CD4-positive, alpha-beta T cell treated with Interleukin-15 for 4 hours (primary cell): ENCODE measurements around the gene ZSWIM1.
"Not testable (repeated sequence)": the region's sequence is repeated elsewhere in the genome, so short reads cannot be mapped to it uniquely, and the experiment has no call there.

Experiments
- DNase-seq: peaks from one replicate; pipeline ENCODE4 v3.0.0-alpha.2; 2020; ENCODE audit warnings: low spot score

Gene ZSWIM1

GRCh38 chr20:45857114-45857881 is 23.7 kb upstream of the ZSWIM1 start, which contains the start of the genes ACOT8 and ZSWIM3:
TSS of gene ACOT8 (minus strand) at chr20:45857392. CDS start at chr20:45857315, 77 bp downstream.
TSS of gene ZSWIM3 (plus strand) at chr20:45857614. CDS start at chr20:45857826, 212 bp downstream.
- DNase-seq: peak; percentile 100

- DNase-seq: peak; percentile 22
These were observed 23.2 kb upstream of the ZSWIM1 start for GRCh38 chr20:45857882-45858216.

DNA sequence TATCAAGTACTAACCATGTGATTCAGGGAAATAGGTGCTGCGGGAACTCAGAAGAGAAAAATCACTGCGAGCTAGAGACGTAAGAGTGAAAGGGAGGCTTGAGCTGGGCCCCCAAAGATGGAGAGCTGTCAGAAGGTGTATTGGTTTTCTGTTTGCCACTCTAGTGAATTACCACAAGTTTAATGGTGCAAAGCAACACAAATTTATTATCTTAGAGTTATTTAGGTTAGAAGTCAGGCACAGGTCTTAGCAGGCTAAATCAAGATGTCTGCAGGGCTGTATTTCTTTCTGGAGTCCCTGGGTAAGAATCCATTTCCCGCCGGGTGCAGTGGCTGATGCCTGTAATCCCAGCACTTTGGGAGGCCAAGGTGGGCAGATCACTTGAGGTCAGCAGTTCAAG is 21.1 kb upstream of the ZSWIM1 start:
- DNase-seq: no peak

DNA sequence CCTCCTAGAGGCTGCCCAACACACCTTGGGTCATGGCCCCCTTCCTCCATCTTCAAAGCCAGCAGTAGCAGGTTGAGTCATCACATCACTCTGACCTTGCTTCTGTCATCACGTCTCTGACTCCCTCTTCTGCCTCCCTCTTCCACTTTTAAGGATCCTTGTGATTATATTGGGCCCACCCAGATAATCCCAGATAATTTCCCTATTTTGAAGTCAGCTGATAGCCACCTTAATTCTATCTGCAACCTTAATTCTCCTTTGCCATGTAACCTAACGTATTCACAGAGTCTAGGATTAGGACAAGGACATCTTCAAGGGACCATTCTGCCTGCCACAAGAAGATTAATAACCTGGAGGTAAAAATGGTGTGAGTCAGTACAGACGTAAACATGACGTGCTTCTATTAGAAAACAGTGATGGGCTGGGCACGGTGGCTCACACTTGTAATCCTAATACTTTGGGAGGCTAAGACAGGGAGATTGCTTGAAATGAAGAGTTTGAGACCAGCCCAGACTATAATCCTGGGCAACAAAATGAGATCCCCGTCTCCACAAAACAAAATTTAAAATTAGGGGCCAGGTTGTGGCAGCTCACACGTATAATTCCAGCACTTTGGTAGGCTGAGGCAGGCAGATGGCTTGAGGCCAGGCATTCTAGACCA is 20.3 kb upstream of the ZSWIM1 start:
- DNase-seq: no peak

GRCh38 chr20:45861221-45862075 is 19.6 kb upstream of the ZSWIM1 start:
- DNase-seq: no peak

DNA sequence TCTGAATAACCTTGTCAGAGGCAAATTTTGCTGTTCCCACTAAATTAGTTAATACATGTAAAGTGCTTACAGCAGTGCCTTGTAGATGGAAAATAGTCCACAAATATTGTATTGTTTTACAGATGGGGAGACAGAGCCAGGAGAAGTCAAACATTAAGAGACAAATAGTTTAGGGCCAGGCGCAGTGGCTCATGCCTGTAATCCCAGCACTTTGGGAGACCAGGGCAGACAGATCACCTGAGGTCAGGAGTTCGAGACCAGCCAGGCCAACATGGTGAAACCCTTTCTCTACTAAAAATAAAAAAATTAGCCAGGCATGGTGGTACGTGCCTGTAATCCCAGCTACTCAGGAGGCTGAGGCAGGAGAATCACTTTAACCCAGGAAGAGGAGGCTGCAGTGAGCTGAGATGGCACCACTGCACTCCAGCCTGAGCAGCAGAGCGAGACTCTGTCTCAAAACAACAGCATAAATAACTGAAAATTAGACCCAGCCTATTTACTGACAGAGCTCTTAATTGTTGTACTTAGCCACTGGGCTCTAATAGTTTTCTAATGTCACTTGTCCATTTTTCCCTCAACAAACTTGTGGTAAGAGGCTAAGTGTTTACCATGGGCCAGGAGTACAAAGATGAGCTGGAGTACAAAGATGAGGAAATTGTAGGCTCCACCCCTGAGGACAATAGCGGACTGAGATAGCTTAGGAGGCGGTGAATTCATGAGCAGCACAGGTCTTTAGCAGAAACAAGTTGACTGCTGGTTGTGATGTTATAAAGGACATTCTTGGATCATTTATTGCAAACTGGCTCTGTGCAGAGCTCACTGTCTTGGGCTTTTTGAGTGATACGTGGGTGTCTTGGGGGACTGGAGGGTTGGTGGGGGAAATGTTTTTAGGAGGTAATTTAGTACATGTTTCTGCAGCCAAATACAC is 17.2 kb upstream of the ZSWIM1 start:
- no peak for DNase-seq

GRCh38 chr20:45866454-45866853 is 14.6 kb upstream of the ZSWIM1 start:
- no peak for DNase-seq

GRCh38 chr20:45867136-45867818 is 13.8 kb upstream of the ZSWIM1 start:
- no peak for DNase-seq

DNA sequence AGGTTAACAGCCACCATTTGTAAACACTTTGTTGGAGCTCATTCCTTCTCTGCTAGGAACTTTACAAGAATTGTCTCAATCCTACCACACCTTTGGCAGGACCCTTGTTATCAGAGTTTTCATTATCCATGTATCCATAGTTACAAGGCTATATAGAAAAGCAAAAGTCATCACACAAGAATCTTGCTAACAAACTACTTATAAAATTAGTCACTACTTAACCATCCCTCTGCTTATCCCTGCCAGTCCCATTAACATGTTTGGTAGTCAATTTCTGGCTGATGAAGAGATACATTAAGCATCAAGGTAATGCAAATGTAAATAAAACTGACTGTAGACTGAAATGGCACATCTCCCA is 13.2 kb upstream of the ZSWIM1 start:
- no peak for DNase-seq

- DNase-seq: no peak
These were observed 8.4 kb upstream of the ZSWIM1 start for GRCh38 chr20:45872626-45873025.

- no peak for DNase-seq
These were observed 7.5 kb upstream of the ZSWIM1 start for GRCh38 chr20:45873409-45874103.

DNA sequence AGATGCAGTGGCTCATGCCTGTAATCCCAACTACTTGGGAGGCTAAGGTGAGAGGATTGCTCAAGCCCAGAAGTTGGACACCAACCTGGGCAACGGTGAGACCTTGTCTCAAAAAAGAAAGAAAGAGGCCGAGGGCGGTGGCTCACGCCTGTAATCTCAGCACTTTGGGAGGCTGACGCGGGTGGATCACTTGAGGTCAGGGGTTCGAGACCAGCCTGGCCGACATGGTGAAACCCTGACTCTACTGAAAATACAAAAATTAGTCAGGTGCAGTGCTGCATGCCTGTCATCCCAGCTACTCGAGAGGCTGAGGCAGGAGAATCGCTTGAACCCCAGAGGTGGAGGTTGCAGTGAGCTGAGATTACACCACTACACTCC is 6.9 kb upstream of the ZSWIM1 start:
- DNase-seq: not testable (repeated sequence)

GRCh38 chr20:45874576-45874975 is 6.5 kb upstream of the ZSWIM1 start:
- no peak for DNase-seq

- DNase-seq: no peak
These were observed 2.8 kb upstream of the ZSWIM1 start for GRCh38 chr20:45878076-45878761.

- no peak for DNase-seq
These were observed 1.6 kb downstream of the ZSWIM1 start for GRCh38 chr20:45882469-45883099.

- DNase-seq: no peak
These were observed 2.1 kb downstream of the ZSWIM1 start for GRCh38 chr20:45883100-45883469.

- DNase-seq: no peak
These were observed 5.7 kb downstream of the ZSWIM1 start for GRCh38 chr20:45886590-45887345.

DNA sequence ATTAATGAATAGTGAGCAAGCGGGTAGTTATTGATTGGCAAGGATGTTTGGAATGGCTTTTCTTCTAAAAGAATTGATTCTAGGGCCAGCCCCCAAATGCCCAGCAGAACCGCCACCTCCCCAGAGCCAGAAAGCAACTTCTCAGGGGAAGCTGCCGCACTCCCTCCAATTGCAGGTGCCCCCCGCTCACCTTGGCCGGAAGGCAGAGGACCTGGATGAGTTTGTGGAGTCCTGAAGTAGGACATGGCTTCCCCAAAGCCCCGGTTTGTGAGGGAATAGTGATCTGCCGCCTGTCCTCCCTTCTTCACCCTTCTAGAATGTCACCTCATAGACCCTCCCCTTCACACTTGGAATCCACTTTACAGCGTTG is 6.3 kb downstream of the ZSWIM1 start, which contains the start of gene SPATA25:
TSS of gene SPATA25 (minus strand) at position 277 of the 370 bp plus-strand sequence. CDS start at position 245, 32 bp downstream.
- DNase-seq: no peak

DNA sequence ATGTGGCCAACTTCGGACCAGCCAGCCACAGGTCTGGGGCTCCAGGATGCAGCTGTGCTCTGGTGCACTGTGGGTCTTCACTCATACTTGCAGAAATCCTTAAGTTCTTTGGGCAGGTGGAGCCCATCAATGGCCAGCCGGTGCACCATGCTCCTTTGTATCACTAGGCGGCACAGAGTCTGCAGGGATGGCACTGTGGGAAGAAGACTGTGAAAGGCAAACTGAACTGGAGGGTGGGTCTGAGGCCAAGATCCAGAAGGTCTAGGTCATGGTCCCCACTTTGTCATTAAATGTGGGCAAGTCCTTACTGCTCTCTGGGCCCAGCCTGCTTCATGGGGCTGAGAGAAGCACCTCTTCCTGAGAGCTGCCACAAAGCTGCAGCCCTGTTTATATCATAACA is 7.7 kb downstream of the ZSWIM1 start:
- no peak for DNase-seq
